Left ventricle myocardium inferior (tissue), 1 donor: ENCODE measurements around the gene XXYLT1. TPM values are rescaled to one million over a fixed set of nuclear protein-coding genes. Genes with fewer than 3 reads are reported as not detected.
"Not testable (repeated sequence)": the region's sequence is repeated elsewhere in the genome, so short reads cannot be mapped to it uniquely, and the experiment has no call there.

ENCODE experiments used
- DNase-seq: peaks from one replicate; pipeline ENCODE4 v3.0.0-alpha.2; 2020
- H3K27ac ChIP-seq: fragments of 200-600 bp; replicated peaks from 2 replicates; pipeline ENCODE4 v1.8.0; 2021
- H3K27me3 ChIP-seq: fragments of 200-600 bp; 2 replicates; pipeline ENCODE4 v1.8.0; 2021; ENCODE audit warnings: low read depth
- H3K36me3 ChIP-seq: fragments of 200-600 bp; 2 replicates; pipeline ENCODE4 v1.8.0; 2021
- H3K4me1 ChIP-seq: fragments of 200-600 bp; 2 replicates; pipeline ENCODE4 v1.8.0; 2021
- H3K4me3 ChIP-seq: fragments of 200-600 bp; 2 replicates; pipeline ENCODE4 v1.8.0; 2021; ENCODE audit warnings: mild to moderate bottlenecking, moderate library complexity
- H3K9me3 ChIP-seq: fragments of 200-600 bp; replicated peaks from 2 replicates; pipeline ENCODE4 v1.8.0; 2021
- intact Hi-C: fragments of 100-400 bp; cut with micrococcal nuclease; formaldehyde crosslinking; loops from one replicate; pipeline ENCODE4 v1.11.0; 2022
- total RNA-seq: library from RNA; stranded (reverse); fragmentation: NEBNext Ultra II Directional; extraction: Animal tissue kit (Norgen Biotek cat#: 25700); gene quantifications from one replicate; pipeline ENCODE4 v1.2.1, GENCODE V29; 2021
- TF ChIP-seq, protein P1 (sequence below): fragments of 200-600 bp; IDR thresholded peaks from 2 replicates; pipeline ENCODE4 v1.8.0; 2021; ENCODE audit warnings: antibody characterized with exemption, mild to moderate bottlenecking, borderline replicate concordance
- donor health status: DM: no; HTN: yes; CAD: no; lungs with severe emphysema.

Gene XXYLT1
- total RNA-seq, 1 donor from 2014 or later: 2.3 TPM

DNA sequence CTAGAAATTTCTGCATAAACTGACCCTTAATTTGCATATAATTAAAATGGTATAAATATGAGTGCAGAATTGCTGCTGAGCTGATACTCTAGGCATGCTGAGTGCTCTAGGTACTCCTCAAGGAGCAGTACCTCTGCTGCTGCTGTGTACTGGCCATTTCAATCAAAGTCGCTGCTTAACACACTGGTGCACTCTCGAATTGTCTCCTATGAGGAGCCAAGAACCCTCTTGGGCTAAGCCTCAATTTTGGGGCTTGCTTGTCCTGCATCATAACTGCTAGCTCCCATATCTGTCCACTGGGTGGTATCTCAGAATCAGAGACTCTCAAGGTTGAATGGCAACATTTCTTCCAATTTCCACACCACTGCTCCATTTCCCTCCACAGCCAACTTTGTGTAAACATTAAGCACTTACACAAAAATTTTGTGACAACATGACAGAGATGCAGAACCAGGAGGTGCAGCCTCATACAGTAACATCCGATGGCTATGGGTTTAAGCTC lies 82.5 kb downstream of the XXYLT1 start:
- no peak for DNase-seq
- Histone ChIP-seq H3K4me1 (peaks cover 38% of the 10 kb centered on the region), H3K27me3 (no peaks in the 10 kb centered on the region), H3K4me3 (no peak overlapping the region), H3K27ac (peak overlapping the region; percentile 16), H3K9me3 (peaks cover 21% of the 10 kb centered on the region), H3K36me3 (no peaks in the 10 kb centered on the region)
- TF ChIP-seq, protein P1, sequence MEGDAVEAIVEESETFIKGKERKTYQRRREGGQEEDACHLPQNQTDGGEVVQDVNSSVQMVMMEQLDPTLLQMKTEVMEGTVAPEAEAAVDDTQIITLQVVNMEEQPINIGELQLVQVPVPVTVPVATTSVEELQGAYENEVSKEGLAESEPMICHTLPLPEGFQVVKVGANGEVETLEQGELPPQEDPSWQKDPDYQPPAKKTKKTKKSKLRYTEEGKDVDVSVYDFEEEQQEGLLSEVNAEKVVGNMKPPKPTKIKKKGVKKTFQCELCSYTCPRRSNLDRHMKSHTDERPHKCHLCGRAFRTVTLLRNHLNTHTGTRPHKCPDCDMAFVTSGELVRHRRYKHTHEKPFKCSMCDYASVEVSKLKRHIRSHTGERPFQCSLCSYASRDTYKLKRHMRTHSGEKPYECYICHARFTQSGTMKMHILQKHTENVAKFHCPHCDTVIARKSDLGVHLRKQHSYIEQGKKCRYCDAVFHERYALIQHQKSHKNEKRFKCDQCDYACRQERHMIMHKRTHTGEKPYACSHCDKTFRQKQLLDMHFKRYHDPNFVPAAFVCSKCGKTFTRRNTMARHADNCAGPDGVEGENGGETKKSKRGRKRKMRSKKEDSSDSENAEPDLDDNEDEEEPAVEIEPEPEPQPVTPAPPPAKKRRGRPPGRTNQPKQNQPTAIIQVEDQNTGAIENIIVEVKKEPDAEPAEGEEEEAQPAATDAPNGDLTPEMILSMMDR: no peak
- intact Hi-C loops: no loop called here

- intact Hi-C loops: no loop called here
- Histone ChIP-seq H3K36me3 (no peaks in the 10 kb centered on the region), H3K4me3 (no peak overlapping the region), H3K4me1 (peaks cover 45% of the 10 kb centered on the region), H3K9me3 (peaks cover 21% of the 10 kb centered on the region), H3K27ac (peak overlapping the region; percentile 16), H3K27me3 (no peaks in the 10 kb centered on the region)
- TF ChIP-seq, protein P1: no peak
- DNase-seq: no peak
Observed at GRCh38 chr3:195187609-195188425, 83.1 kb downstream of the XXYLT1 start.

DNA sequence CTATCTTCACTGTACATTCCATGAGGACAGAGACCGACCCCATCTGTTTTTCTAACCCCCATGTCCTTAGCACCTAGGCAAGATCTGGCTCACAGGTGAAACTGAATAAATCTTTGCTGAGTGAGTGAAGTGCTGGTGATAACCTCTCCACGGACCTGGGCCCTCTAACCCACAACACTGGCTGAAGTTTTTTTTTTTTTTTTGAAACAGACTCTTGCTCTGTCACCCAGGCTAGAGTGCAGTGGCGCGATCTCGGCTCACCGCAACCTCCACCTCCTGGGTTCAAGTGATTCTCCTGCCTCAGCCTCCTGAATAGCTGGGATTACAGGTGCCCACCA lies 84.3 kb downstream of the XXYLT1 start:
- DNase-seq, H3K4me3 ChIP-seq, intact Hi-C loops, H3K27me3 ChIP-seq, H3K27ac ChIP-seq, H3K36me3 ChIP-seq: not testable (repeated sequence)
- H3K9me3 ChIP-seq: peaks cover 14% of the 10 kb centered on the region
- H3K4me1 ChIP-seq: peaks cover 56% of the 10 kb centered on the region

GRCh38 chr3:195186041-195186709 lies 84.8 kb downstream of the XXYLT1 start:
- intact Hi-C loops: no loop called here
- peak overlapping the region; percentile 10 for H3K27ac ChIP-seq

DNA sequence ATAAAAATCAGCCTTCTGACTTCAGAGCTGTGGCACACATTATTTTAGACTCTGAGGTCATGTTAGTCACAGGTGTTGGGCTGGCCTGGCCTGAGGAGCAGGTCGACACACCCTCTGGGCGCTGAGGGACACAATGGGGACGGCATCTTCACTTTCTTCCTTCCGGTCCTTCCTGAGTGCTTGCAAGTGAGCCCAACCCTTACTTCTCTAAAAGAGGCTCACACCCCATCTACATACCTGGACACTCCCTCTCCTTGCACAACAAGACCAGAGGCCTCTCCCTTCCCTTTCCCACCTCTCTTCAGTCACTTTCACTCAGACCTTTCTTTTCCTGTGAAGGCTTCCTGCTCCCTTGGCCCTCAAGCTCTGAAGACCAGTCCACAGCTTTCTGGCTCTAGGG lies 85.4 kb downstream of the XXYLT1 start:
- Histone ChIP-seq H3K27me3 (no peaks in the 10 kb centered on the region), H3K9me3 (peaks cover 3% of the 10 kb centered on the region), H3K4me3 (no peak overlapping the region), H3K27ac (peak overlapping the region; percentile 10), H3K36me3 (no peaks in the 10 kb centered on the region), H3K4me1 (peaks cover 67% of the 10 kb centered on the region)
- TF ChIP-seq, protein P1: no peak
- no peak for DNase-seq
- intact Hi-C loops: no loop called here

More at GRCh38 chr3:195186041-195186709, 84.8 kb downstream of the XXYLT1 start:
- DNase-seq: no peak
- TF ChIP-seq, protein P1: no peak
- no peaks in the 10 kb centered on the region for H3K27me3 ChIP-seq
- H3K4me1 ChIP-seq: peaks cover 62% of the 10 kb centered on the region
- peaks cover 9% of the 10 kb centered on the region for H3K9me3 ChIP-seq
- H3K36me3 ChIP-seq: no peaks in the 10 kb centered on the region
- H3K4me3 ChIP-seq: no peak overlapping the region
